ENCODE data around the gene RALGDS.

RALGDS gene

GRCh38 chr9:133055788-133056420 is 65.1 kb downstream of the RALGDS start:
- no peak for DNase-seq (ENCODE audit: low read depth in 2 of 2)

DNA sequence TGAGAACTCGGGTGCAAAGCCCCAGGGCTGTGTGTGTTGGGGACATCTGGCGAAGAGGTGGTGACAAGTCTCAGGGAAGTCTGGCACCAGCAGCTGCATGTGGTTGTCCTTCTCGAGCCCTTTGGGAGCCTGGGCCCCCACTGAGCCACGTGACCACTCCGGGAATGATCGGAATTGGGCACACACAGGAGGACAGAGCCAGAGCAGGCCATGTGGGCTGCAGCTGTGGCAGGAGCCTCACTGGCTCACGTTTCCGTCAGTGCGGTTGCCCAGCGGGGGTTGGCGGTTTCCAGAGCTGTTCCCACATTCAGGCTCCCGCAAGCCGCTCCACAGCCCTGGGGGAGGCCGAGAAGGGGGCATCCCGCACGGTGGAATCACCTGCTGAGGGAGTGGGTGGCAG is 66.1 kb downstream of the RALGDS start:
- no peak for DNase-seq (ENCODE audit: low read depth in 2 of 2)

- DNase-seq (ENCODE audit: low read depth in 2 of 2), result no peak
These were observed 66.7 kb downstream of the RALGDS start for GRCh38 chr9:133054194-133054890.

DNA sequence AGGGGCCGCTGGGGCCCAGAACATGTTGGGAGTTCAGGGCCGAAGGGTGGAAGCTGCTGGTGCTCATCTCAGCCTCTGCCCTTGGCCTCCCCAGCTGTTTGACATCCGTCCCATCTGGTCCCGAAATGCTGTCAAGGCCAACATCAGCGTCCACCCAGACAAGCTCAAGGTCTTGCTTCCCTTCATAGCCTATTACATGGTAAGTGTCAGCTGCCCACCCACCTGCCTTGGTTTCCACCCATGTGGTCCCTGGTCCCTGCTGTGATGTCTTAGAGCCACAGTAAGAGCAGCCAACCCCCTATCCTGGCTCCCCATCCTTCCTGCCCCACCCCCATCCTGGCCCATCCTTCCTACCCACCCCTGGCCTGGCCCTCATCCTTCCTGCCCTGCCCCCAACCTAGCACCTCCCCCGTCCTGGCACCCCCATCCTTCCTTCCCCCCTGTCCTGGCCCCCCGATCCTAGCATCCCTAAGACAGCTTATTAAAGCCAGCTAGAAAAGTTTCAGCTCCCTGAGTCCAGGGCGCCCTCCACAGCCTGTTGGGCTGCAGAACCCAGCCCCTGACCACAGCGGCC is 69.0 kb downstream of the RALGDS start:
- DNase-seq (ENCODE audit: low read depth in 2 of 2), result no peak

DNA sequence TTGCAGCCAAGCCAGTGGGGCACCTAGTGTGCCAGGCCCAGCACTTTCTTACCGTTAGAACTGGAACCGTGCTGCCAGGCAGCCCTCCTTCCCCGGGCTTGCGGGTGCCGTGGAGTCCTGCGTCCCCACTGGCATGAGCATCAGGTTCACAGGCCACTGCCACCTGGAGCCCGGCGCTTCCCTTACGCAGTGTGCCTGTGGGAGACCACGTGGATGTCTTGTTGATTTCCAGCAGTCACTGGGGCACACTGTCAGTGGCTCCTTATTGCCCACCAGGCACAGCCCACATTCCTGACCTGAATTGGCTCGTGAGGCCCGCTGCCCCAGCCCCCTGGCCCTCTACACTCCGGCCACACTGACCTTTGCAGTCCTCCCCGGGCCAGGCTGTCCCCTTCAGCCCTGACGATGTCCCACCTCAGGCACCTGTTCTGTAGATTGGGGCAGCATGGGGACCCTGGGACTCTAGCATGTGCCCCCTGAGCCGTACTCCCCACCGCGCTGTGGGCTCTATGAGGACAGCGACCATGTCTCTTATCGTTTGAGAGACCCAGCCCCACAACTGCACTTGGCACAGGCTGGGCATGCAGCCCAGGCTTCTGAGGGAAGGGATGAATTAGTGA is 69.6 kb downstream of the RALGDS start:
- no peak for DNase-seq (ENCODE audit: low read depth in 2 of 2)

DNA sequence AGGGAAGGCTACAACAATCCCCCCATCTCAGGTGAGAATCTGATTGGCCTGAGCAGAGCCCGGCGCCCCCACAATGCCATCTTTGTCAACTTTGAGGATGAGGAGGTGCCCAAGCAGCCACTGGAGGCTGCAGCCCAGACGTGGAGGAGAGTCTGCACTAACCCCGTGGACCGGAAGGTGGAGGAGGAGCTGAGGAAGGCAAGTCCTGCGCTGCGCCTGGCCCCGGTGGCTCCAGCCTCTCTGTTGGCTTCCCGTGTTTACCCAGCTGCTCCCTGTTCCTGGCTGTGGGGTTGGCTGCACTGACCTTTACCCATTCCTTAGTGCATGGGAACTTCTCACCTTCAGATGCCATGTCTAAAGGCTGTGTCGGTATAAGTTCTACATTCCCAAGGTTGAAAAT is 70.3 kb downstream of the RALGDS start:
- no peak for DNase-seq (ENCODE audit: low read depth in 2 of 2)

- DNase-seq (ENCODE audit: low read depth in 2 of 2), result no peak
These were observed 70.9 kb downstream of the RALGDS start for GRCh38 chr9:133050142-133050541.

- DNase-seq (ENCODE audit: low read depth in 2 of 2), result no peak
These were observed 72.0 kb downstream of the RALGDS start for GRCh38 chr9:133049043-133049442.

DNA sequence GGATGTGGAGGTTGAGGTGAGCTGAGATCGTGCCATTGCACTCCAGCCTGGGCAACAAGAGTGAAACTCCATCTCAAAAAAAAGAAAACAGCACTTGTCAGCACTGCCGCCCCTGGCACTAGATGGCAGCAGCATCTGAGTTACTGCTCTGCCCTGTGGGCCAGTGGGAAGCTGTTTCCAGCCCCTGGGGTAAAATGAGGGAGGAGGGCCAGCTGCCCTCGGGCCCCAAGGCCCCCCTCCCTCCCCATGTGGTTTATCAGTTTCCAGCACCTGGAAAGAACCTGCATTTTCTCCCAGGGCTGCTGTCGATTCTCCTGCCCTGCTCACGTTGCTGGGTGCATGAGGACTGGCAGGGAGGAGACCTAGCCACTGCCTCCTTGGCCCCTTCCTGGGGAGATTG is 72.4 kb downstream of the RALGDS start:
- no peak for DNase-seq (ENCODE audit: low read depth in 2 of 2)

All from stimulated activated CD4-positive, alpha-beta T cell treated with anti-CD3 and anti-CD28 coated beads, Interleukin-4, amount 100 ng/mL, for 48 hours (primary cell).